GM10847 (cell line): ENCODE data around the gene SLC12A5.

Experiments
- POLR2A ChIP-seq: IDR thresholded peaks from 2 replicates; pipeline ENCODE4 v1.6.1; 2011; ENCODE audit not compliant: insufficient read length; ENCODE audit errors: extremely low read depth

The SLC12A5 gene

DNA sequence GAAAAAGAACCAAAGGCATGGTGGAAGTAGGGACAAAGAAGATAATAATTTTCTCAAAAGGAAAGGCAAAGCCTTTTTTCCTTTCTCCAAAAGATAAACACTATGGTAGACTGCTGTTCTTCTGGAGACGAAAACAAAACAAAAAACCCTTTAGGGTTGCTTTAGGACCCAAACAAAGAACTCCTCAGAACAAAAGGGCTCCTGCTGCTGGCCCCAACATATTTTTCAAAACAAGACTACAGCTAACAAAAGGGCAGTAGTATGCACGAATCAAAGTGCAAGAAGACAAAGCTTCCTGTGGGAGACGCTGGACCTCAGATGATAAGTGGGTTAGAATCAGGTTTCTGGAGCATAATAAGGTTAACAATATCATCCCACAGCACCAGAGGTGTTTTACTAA, 45.0 kb downstream of the SLC12A5 start:
- no peak for TF ChIP-seq POLR2A

DNA sequence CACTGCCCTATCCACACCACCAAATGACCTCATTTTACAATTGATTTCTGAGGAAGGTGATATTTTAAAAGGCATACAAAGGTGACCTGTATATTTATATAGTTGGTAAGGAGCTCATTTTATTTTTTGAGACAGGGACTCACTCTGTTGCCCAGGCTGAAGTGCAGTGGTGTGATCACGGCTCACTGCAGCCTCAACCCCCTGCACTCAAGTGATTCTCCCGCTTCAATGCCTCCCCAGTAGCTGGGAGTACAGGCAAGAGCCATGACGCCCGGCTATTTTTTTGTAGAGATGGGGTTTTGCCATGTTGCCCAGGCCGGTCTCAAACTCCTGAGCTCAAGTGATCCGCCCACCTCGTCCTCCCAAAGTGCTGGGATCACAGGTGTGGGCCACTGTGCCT, 47.8 kb downstream of the SLC12A5 start:
- TF ChIP-seq POLR2A = no peak

GRCh38 chr20:46077642-46078305, 48.8 kb downstream of the SLC12A5 start:
- no peak for TF ChIP-seq POLR2A

DNA sequence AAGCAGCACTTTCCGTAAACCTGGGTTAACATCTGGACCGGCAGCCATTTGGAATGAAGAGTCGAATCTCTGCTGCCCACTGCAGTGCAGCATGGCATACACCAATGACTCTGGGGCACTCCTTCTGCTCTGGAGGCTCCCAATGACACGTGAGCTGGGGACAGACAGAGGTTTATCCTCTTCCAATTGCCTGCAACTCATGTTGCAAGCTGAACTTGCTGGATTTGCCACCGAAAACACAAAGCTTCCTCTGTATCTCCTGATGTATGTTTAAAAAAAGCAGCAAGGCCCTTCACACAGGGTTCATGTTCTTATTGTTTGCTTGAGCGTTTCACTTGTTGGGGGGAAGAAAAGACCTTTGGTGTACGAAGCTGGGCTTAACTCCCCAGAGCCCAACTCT, 49.9 kb downstream of the SLC12A5 start:
- no peak for TF ChIP-seq POLR2A

DNA sequence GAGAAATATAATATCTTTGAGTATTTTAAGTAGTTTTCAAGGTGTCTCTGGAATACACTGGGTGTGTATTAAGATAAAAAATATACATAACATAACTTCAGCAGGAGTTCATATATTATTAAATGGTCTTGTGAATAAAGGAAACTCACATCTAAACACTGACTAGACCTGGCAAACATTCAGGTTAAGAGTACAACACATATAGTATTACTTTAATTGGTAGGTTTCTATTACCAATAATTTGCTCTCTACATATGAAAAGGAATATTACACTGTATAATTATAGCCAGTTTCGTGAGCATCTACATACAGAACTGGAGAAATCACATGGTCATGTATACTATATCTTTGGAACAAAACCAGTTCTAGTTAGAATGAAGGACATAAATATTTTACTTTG, 52.1 kb downstream of the SLC12A5 start:
- TF ChIP-seq POLR2A = no peak

DNA sequence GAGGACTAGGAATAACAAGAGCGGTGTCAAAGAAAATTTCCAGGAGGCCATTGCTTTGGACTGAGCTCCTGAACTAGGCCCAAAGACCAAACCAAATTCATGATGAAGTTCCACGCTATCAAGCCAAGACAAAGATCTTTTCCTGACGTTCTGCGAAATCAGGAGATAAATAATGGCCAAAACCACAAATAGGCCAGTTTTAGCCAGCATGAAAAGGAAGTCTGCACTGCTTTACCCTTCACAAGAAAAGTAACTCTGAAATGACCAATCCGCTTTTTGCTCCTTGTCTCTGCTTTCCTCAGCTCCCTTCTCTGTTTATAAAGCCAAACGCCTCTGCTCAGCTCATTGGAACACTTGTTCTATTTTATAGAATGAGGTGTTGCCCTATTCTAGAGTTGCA, 54.1 kb downstream of the SLC12A5 start:
- no peak for TF ChIP-seq POLR2A

GRCh38 chr20:46083531-46084061, 54.6 kb downstream of the SLC12A5 start:
- no peak for TF ChIP-seq POLR2A

GRCh38 chr20:46084805-46085178, 55.8 kb downstream of the SLC12A5 start:
- no peak for TF ChIP-seq POLR2A

GRCh38 chr20:46085179-46085851, 56.3 kb downstream of the SLC12A5 start:
- no peak for TF ChIP-seq POLR2A

DNA sequence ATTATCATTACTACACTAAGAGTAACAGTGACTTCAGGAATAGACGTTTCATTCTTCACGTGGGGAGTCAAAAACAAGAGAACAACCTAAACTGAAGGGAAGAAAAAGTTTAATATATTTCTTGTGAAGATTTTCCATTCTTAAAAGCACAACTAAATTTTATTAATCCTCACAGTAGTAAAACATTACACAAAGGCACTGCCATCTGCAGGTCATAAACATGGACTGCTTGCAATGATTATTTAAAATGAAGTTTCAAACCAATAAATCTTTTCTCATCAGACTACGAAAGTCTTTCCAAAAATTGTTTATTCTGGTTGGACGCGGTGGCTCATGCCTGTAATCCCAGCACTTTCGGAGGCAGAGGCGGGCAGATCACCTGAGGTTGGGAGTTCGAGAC, 58.1 kb downstream of the SLC12A5 start:
- no peak for TF ChIP-seq POLR2A

GRCh38 chr20:46088409-46089166, 59.6 kb downstream of the SLC12A5 start:
- no peak for TF ChIP-seq POLR2A

GRCh38 chr20:46089167-46089416, 60.1 kb downstream of the SLC12A5 start:
- no peak for TF ChIP-seq POLR2A

DNA sequence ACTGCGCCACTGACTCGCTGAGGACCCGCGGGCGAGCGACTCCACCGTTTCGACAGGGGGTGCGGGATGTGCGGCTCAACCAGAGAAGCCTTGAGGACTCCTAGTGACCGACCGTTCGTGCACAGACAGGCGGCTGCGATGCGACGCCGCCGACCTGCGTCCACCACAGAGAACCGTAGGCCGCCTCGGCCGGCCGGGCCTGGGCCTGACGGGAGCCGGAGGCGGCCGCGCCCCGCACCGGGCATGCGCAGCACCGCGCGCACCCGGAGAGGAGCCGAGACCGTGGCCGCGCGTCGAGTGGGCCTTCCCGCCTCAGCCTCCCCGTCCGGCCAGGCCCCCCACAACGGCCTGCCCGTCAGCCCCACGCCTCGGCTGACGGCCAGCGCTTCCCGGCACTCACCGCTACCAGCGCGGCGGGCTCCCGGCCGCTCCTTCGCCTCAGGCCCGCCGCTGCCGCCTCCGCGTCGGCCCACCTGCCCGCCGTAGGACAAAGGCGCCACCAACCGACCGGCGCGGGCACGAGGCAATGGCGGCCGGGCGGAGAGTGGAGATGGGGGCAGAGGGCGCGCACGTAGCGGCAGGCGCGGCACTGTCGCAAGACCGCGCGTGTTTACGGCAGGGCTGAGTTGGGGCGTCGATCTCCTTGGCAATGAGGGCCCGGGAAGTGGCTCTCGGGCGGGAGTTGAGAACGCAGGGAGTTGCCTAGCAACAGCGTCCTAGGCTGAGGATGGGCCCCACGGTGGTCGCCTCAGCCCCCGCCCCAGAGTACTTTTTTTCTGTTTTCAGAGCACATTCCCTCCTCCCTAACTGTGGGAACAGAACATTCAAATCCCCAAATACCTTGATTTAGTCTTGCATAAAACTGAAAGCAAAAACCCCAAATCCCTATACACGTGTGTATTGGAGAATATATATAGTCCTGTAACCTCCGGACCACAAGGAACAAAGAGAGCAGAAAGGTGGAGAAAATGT, 60.7 kb downstream of the SLC12A5 start, which contains the start of gene NCOA5:
Gene NCOA5 (minus strand): TSS at position 546 of the 972 bp plus-strand sequence. CDS start 10,538 bp downstream, outside the sequence.
- TF ChIP-seq POLR2A = peak; percentile 95

DNA sequence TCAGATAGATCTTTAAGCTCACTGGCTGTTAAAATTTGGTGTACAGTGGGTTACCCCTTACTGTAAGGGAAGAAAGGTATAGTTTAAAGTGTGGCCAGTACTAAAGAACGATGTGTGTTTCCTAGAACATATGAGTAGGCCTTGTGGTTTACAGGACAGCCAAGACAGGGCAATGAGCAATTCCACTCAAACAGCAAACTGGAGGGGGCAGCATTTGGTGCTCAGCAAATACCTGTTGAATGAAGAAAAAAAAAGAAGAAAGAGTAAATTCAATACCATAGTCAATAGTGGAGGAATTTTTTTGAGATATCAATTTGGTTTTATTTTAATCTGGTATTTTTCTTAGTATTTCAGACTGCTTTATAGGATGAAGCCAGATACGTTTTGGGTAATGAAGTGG, 64.5 kb downstream of the SLC12A5 start:
- TF ChIP-seq POLR2A = no peak
